Heart left ventricle (tissue), 16 donors: ENCODE results near the gene PCP2. TPM values are rescaled to one million over a fixed set of nuclear protein-coding genes. Genes with fewer than 3 reads are reported as not detected.

Source experiments
- ATAC-seq, 4 donors: fragments of 200-7000 bp; cut with Tn5 transposase; one replicate each; pipeline ENCODE4 v1.9.1; 2020 to 2022; ENCODE audit warnings: moderate library complexity in 4 of 4, mild to moderate bottlenecking in 3 of 4, moderate number of reproducible peaks in 1 of 4
- DNase-seq, 5 donors: peaks; one replicate each; pipeline ENCODE4 v3.0.0-alpha.2; 2020
- H3K27ac ChIP-seq, 12 donors: fragments of 200-600 bp; sonication (generic) in 4 of 12; one replicate each; pipeline versions ENCODE4 v1.5.0 to v1.8.0; 2016 to 2022; ENCODE audit warnings: mild to moderate bottlenecking in 2 of 12
- H3K27me3 ChIP-seq, 9 donors: fragments of 200-600 bp; sonication (generic) in 2 of 9; one replicate each; pipeline versions ENCODE4 v1.5.1 to v1.8.0; 2016 to 2022; ENCODE audit warnings: mild to moderate bottlenecking in 3 of 9
- H3K36me3 ChIP-seq, 9 donors: fragments of 200-600 bp; sonication (generic) in 2 of 9; one replicate each; pipeline versions ENCODE4 v1.5.0 to v1.8.0; 2018 to 2022; ENCODE audit warnings: mild to moderate bottlenecking in 2 of 9
- H3K4me1 ChIP-seq, 12 donors: fragments of 200-600 bp; sonication (generic) in 4 of 12; one replicate each; pipeline versions ENCODE4 v1.5.0 to v1.8.0; 2016 to 2022; ENCODE audit warnings: mild to moderate bottlenecking in 3 of 12
- H3K4me3 ChIP-seq, 12 donors: fragments of 200-600 bp; sonication (generic) in 4 of 12; one replicate each; pipeline versions ENCODE4 v1.5.0 to v1.8.0; 2017 to 2022; ENCODE audit warnings: mild to moderate bottlenecking in 9 of 12, moderate library complexity in 4 of 12
- H3K9me3 ChIP-seq, 12 donors: fragments of 200-600 bp; sonication (generic) in 4 of 12; one replicate each; pipeline versions ENCODE4 v1.5.0 to v1.8.0; 2016 to 2022; ENCODE audit warnings: mild to moderate bottlenecking in 1 of 12
- CTCF ChIP-seq, 12 donors: fragments of 200-600 bp; sonication (generic) in 4 of 12; IDR thresholded peaks; one replicate each; pipeline versions ENCODE4 v1.5.0 to v1.8.0; 2018 to 2022; ENCODE audit warnings: antibody characterized with exemption in 12 of 12, mild to moderate bottlenecking in 5 of 12
- POLR2A ChIP-seq, 2 donors: fragments of 450-650 bp; IDR thresholded peaks; one replicate each; pipeline ENCODE4 v1.6.1; 2017; ENCODE audit warnings: antibody characterized with exemption in 2 of 2, mild to moderate bottlenecking in 2 of 2, moderate library complexity in 2 of 2
- WGBS, 4 donors: extraction: QIAGEN DNeasy Blood & Tissue Kit in 2 of 4; methylation state at CpG; one replicate each; pipeline versions ENCODE4 v1.1.5 to v1.1.7; 2013 to 2018; 5-methylcytosine and 5-hydroxymethylcytosine counted together
- intact Hi-C, 10 donors: fragments of 100-400 bp; cut with DNase I; formaldehyde crosslinking; loops; one replicate each; pipeline versions ENCODE4 v1.11.1 to v1.14.2; 2022
- polyA plus RNA-seq, 2 donors: library from polyadenylated mRNA; stranded (reverse); fragments of 200-250 nt; gene quantifications; one replicate each; pipeline ENCODE4 v1.2.3, GENCODE V29; 2013
- total RNA-seq, 9 donors: library from RNA; depleted of rRNA in 2 of 9; stranded (reverse); fragments of >200 nt in 2 of 9; fragmentation: NEBNext Ultra II Directional in 3 of 9; extraction: Animal tissue kit (Norgen Biotek cat#: 25700) in 3 of 9; gene quantifications; one replicate each; pipeline versions ENCODE4 v1.1.0 to v1.2.4, GENCODE V29; 2016 to 2023
- donor health status: ischemic (EF 13 %, LVEDD 7.1; RV severe dilation, severe dysfunction).
- donor health status: healthy with polysubstance abuse.
- donor health status: DM: no; HTN: yes; CAD: no.
- donor health status: DM: no; HTN: no; CAD: no.
- donor health status: ischemic (EF 25% LVEDD 6.9; RV normal size, moderate dysfunction).
- donor health status: ischemic (EF 25% LVEDD 5.7; RV mildly dilated, moderate dysfunction).
- donor health status: healthy.
- donor health status: DM: yes; HTN: yes; CAD: no.
- donor health status: ischemic (EF 35%, LVEDD 5.7; RV mildly dilated, moderate dysfunction).
- donor health status: nonischemic (EF 11% LVEDD 7.7; RV severe dilation, severe dysfunction).
- donor health status: DM: yes; HTN: yes; CAD: no.
- donor health status: PGD.
- donor health status: ischemic (EF 29% LVEDD 5.4; RV normal size, mild dysfunction).
- donor health status: nonischemic (EF 23%, LVEDD 6.1; RV moderate dilation, normal function).

Gene PCP2
- total and polyA plus RNA-seq, 11 donors: 0.54 to 3.0 (median 1.3) TPM

- DNase-seq (peak in 1 of 5 donors; percentile 14), ATAC-seq (no peak)
- no peaks in the 10 kb centered on the region for H3K9me3 ChIP-seq
- peaks cover 0 to 14% (median 0%) of the 10 kb centered on the region in 12 donors for H3K4me1 ChIP-seq
- 92 to 95% (median 92%) methylated on average over 12 of the region's 12 CpGs for whole genome bisulfite sequencing, 4 donors
- H3K27me3 ChIP-seq: no peaks in the 10 kb centered on the region
- no peak overlapping the region for H3K4me3 ChIP-seq
- H3K36me3 ChIP-seq: peaks cover 0 to 43% (median 31%) of the 10 kb centered on the region in 9 donors
- intact Hi-C loops: no loop called here
- no peak overlapping the region for H3K27ac ChIP-seq
- no peak for TF ChIP-seq CTCF (IDR thresholded peaks at IDR 0.05)
- TF ChIP-seq POLR2A (IDR thresholded peaks at IDR 0.05): no peak
These were observed 16.3 kb downstream of the PCP2 start for GRCh38 chr19:7617172-7617571.

GRCh38 chr19:7614859-7615741 is 18.4 kb downstream of the PCP2 start:
- 81 to 89% (median 85%) methylated on average over 38 to 59 of the region's 59 CpGs for WGBS, 4 donors
- no peak for ATAC-seq
- H3K27me3 ChIP-seq: no peaks in the 10 kb centered on the region
- TF ChIP-seq CTCF (IDR thresholded peaks at IDR 0.05) (no peak), POLR2A (IDR thresholded peaks at IDR 0.05) (no peak)
- intact Hi-C loops: no loop called here
- no peak overlapping the region for H3K27ac ChIP-seq
- H3K4me1 ChIP-seq: peaks cover 0 to 14% (median 0%) of the 10 kb centered on the region in 12 donors
- peaks cover 0 to 22% (median 11%) of the 10 kb centered on the region in 9 donors for H3K36me3 ChIP-seq
- H3K9me3 ChIP-seq: no peaks in the 10 kb centered on the region
- DNase-seq: peak in 1 of 5 donors; percentile 17
- no peak overlapping the region for H3K4me3 ChIP-seq

GRCh38 chr19:7612282-7613274 is 20.9 kb downstream of the PCP2 start:
- no peak overlapping the region for H3K4me3 ChIP-seq
- peaks cover 0 to 3% (median 0%) of the 10 kb centered on the region in 9 donors for H3K36me3 ChIP-seq
- ATAC-seq: no peak
- no peak overlapping the region for H3K27ac ChIP-seq
- intact Hi-C loops: no loop called here
- TF ChIP-seq CTCF (IDR thresholded peaks at IDR 0.05) (no peak), POLR2A (IDR thresholded peaks at IDR 0.05) (no peak)
- WGBS, 4 donors: 88 to 91% (median 90%) methylated on average over 58 to 81 of the region's 81 CpGs
- H3K4me1 ChIP-seq: no peaks in the 10 kb centered on the region
- H3K27me3 ChIP-seq: no peaks in the 10 kb centered on the region
- no peaks in the 10 kb centered on the region for H3K9me3 ChIP-seq
- peak in 1 of 5 donors; percentile 14 for DNase-seq
